Keratinocyte (primary cell): ENCODE measurements around the gene CLIP2. TPM values are rescaled to one million over a fixed set of nuclear protein-coding genes. Genes with fewer than 3 reads are reported as not detected.

Source experiments
- DNase-seq: peaks from one replicate; pipeline ENCODE4 v3.0.0-alpha.2; 2011; ENCODE audit warnings: low read depth, missing footprints, low spot score
- FAIRE-seq: peaks from 2 replicates; lab custom pipeline; 2011; peaks lifted over from hg19 to GRCh38; lab: Jason Lieb, UNC
- H2AFZ ChIP-seq: 2 replicates; pipeline ENCODE4 v1.6.0; 2012; ENCODE audit warnings: low read length, control low read depth, inconsistent platforms; ENCODE audit not compliant: control insufficient read depth
- H3K27ac ChIP-seq: 2 replicates; pipeline ENCODE4 v1.5.1; 2011; ENCODE audit warnings: low read length; ENCODE audit not compliant: control insufficient read depth, insufficient read depth
- H3K27me3 ChIP-seq: 3 replicates; pipeline ENCODE4 v1.6.0; 2011; ENCODE audit warnings: low read length; ENCODE audit not compliant: control insufficient read depth, insufficient read depth; ENCODE audit errors: extremely low read depth
- H3K36me3 ChIP-seq, 2 experiments: 2 replicates in 1 of 2; 3 replicates in 1 of 2; pipeline ENCODE4 v1.5.1; 2011; ENCODE audit warnings: low read length in 2 of 2, mild to moderate bottlenecking in 1 of 2; ENCODE audit not compliant: control insufficient read depth in 2 of 2, insufficient read depth in 2 of 2; ENCODE audit errors: extremely low read depth in 1 of 2
- H3K4me1 ChIP-seq: 3 replicates; pipeline ENCODE4 v1.5.1; 2011; ENCODE audit warnings: low read length; ENCODE audit not compliant: control insufficient read depth, insufficient read depth; ENCODE audit errors: extremely low read depth
- H3K4me2 ChIP-seq: 3 replicates; pipeline ENCODE4 v1.6.0; 2011; ENCODE audit warnings: low read depth, low read length; ENCODE audit not compliant: control insufficient read depth, insufficient read depth; ENCODE audit errors: extremely low read depth
- H3K4me3 ChIP-seq, 3 experiments: fragments of 200-600 bp in 1 of 3; sonication (generic) in 1 of 3; 2 replicates in 2 of 3; 3 replicates in 1 of 3; pipeline ENCODE4 v1.5.1; 2011 to 2016; ENCODE audit warnings: low read length in 3 of 3, mild to moderate bottlenecking in 3 of 3, control low read depth in 2 of 3, inconsistent platforms in 1 of 3, low read depth in 1 of 3, mixed read lengths in 1 of 3, mixed run types in 1 of 3, moderate library complexity in 1 of 3; ENCODE audit not compliant: control insufficient read depth in 2 of 3, insufficient read depth in 2 of 3; ENCODE audit errors: extremely low read depth in 1 of 3
- H3K79me2 ChIP-seq: 2 replicates; pipeline ENCODE4 v1.6.0; 2012; ENCODE audit warnings: low read length; ENCODE audit not compliant: control insufficient read depth, insufficient read depth
- H3K9ac ChIP-seq: 3 replicates; pipeline ENCODE4 v1.6.0; 2011; ENCODE audit warnings: low read length; ENCODE audit not compliant: control insufficient read depth, insufficient read depth; ENCODE audit errors: extremely low read depth
- H3K9me1 ChIP-seq: 3 replicates; pipeline ENCODE4 v1.6.0; 2011; ENCODE audit warnings: low read length; ENCODE audit not compliant: control insufficient read depth, insufficient read depth; ENCODE audit errors: extremely low read depth
- H3K9me3 ChIP-seq: 2 replicates; pipeline ENCODE4 v1.5.1; 2012; ENCODE audit warnings: low read depth, low read length; ENCODE audit not compliant: control insufficient read depth
- H4K20me1 ChIP-seq: 3 replicates; pipeline ENCODE4 v1.6.0; 2011; ENCODE audit warnings: low read length; ENCODE audit not compliant: control insufficient read depth, insufficient read depth; ENCODE audit errors: extremely low read depth
- CTCF ChIP-seq, 3 experiments: IDR thresholded peaks in 1 of 3; conservative IDR thresholded peaks in 1 of 3; optimal IDR thresholded peaks in 1 of 3; 2 replicates in 2 of 3; 3 replicates in 1 of 3; pipeline versions ENCODE3 to v1.5.1; 2011; ENCODE audit warnings: low read length in 3 of 3, mild to moderate bottlenecking in 3 of 3, moderate library complexity in 2 of 3, control low read depth in 1 of 3, inconsistent platforms in 1 of 3; ENCODE audit not compliant: insufficient read depth in 2 of 3; ENCODE audit errors: extremely low read depth in 1 of 3
- EZH2 ChIP-seq: IDR thresholded peaks from one replicate; pipeline ENCODE4 v1.6.1; 2012; ENCODE audit warnings: inconsistent platforms, mild to moderate bottlenecking, low read length, moderate library complexity
- dilution Hi-C: fragments of 300-500 bp; cut with MboI; formaldehyde crosslinking; loops from one replicate; pipeline ENCODE4 v1.7.0; 2020; ENCODE audit warnings: low sequenced_read_pairs; ENCODE audit not compliant: extremely low pct_ligation_motif_present
- polyA plus RNA-seq, 5 experiments: library from polyadenylated mRNA; depleted of rRNA in 3 of 5; stranded (reverse) in 3 of 5; stranded (forward) in 1 of 5; unstranded in 1 of 5; fragments of >200 nt; gene quantifications; 1 replicate in 1 of 5; 2 replicates in 3 of 5; 3 replicates in 1 of 5; pipeline versions ENCODE4 v1.2.1 to v1.2.3, GENCODE V29; 2011 to 2012; ENCODE audit warnings: missing spikeins in 2 of 5, low read depth in 1 of 5, low replicate concordance in 1 of 5

CLIP2 gene
- polyA plus RNA-seq, 1 donor (not counting 4 experiments of a cell fraction or from before 2014, with no cell fraction given): 2.6 TPM

- Histone ChIP-seq H3K9ac (peak overlapping the region; percentile 78), H2AFZ (no peak overlapping the region), H3K4me2 (peak overlapping the region; percentile 89), H3K9me1 (no peaks in the 10 kb centered on the region), H3K27me3 (no peaks in the 10 kb centered on the region), H3K79me2 (peaks cover 30% of the 10 kb centered on the region), H3K36me3 (no peaks in the 10 kb centered on the region), H3K9me3 (no peaks in the 10 kb centered on the region), H3K4me3 (peak overlapping the region; percentile 59 to 74 (median 73)), H3K4me1 (peaks cover 20% of the 10 kb centered on the region), H4K20me1 (no peaks in the 10 kb centered on the region), H3K27ac (peak overlapping the region; percentile 97)
- dilution Hi-C loops: no loop called here
- TF ChIP-seq CTCF (optimal IDR thresholded peaks at IDR 0.05 in 1 of 3, IDR thresholded peaks at IDR 0.05 in 1 of 3, conservative IDR thresholded peaks at IDR 0.05 in 1 of 3; ENCODE audit: extremely low read depth in 1 of 3, insufficient read depth in 2 of 3, low read length in 3 of 3): no peak
- no peak for TF ChIP-seq EZH2
- DNase-seq (no peak), FAIRE-seq (no peak)
Measured at GRCh38 chr7:74454021-74454924, 165.1 kb downstream of the CLIP2 start.

- peak overlapping the region; percentile 89 for H3K4me2 ChIP-seq
- H3K36me3 ChIP-seq: no peaks in the 10 kb centered on the region
- peaks cover 36% of the 10 kb centered on the region for H3K79me2 ChIP-seq
- no peaks in the 10 kb centered on the region for H3K9me1 ChIP-seq
- no peak for FAIRE-seq
- TF ChIP-seq EZH2 (no peak), CTCF (optimal IDR thresholded peaks at IDR 0.05 in 1 of 3, IDR thresholded peaks at IDR 0.05 in 1 of 3, conservative IDR thresholded peaks at IDR 0.05 in 1 of 3; ENCODE audit: extremely low read depth in 1 of 3, insufficient read depth in 2 of 3, low read length in 3 of 3) (no peak)
- no peaks in the 10 kb centered on the region for H3K9me3 ChIP-seq
- H3K4me1 ChIP-seq: peaks cover 20% of the 10 kb centered on the region
- no peaks in the 10 kb centered on the region for H3K27me3 ChIP-seq
- H4K20me1 ChIP-seq: no peaks in the 10 kb centered on the region
- peak overlapping the region; percentile 78 for H3K9ac ChIP-seq
- H3K4me3 ChIP-seq: peak overlapping the region; percentile 59 to 74 (median 73)
- dilution Hi-C loops: no loop called here
- no peak overlapping the region for H3K27ac ChIP-seq
- DNase-seq: no peak
- H2AFZ ChIP-seq: no peak overlapping the region
Measured at GRCh38 chr7:74454925-74455288, 165.7 kb downstream of the CLIP2 start.
